HCT116 (cell line): ENCODE results near the gene AKAP13. TPM values are rescaled to one million over a fixed set of nuclear protein-coding genes. Genes with fewer than 3 reads are reported as not detected.

Source experiments
- ATAC-seq: fragments of 200-7000 bp; cut with Tn5 transposase; 2 replicates; pipeline ENCODE4 v1.9.1; 2020; ENCODE audit warnings: mild to moderate bottlenecking, moderate library complexity
- BruUV-seq: library from RNA; stranded (reverse); fragments of 400-500 nt; replicated peaks from 2 replicates; lab custom pipeline; 2021; lab: Mats Ljungman, UMichigan
- CTCF ChIA-PET: fragments of 300-600 bp; sonication (Branson Sonifier 250); formaldehyde crosslinking; loops from one replicate; lab custom pipeline; 2021; ENCODE audit warnings: antibody characterized with exemption; lab: Charles Lee
- POLR2A ChIA-PET: fragments of 300-600, 350-600 bp; sonication (Branson Sonifier 250); formaldehyde crosslinking; loops from one replicate; lab custom pipeline; 2021; ENCODE audit warnings: antibody characterized with exemption; lab: Charles Lee
- RAD21 ChIA-PET, 2 experiments: fragments of 300-600 bp; sonication (Branson Sonifier 250); formaldehyde crosslinking; loops; one replicate each; lab custom pipeline; 2023; ENCODE audit warnings: low total read pairs in 2 of 2; ENCODE audit not compliant: uncharacterized antibody in 2 of 2, unreplicated experiment in 2 of 2, low non-redundant PET in 1 of 2; lab: Charles Lee
- DNase-seq: peaks from one replicate; pipeline ENCODE4 v3.0.0-alpha.2; 2010; ENCODE audit warnings: low read depth, low spot score
- H2AFZ ChIP-seq: fragments of 200-600 bp; shearing (Covaris generic), sonication (generic); 2 replicates; pipeline ENCODE4 v1.6.1; 2017; ENCODE audit warnings: low read depth, mixed run types, mixed read lengths, antibody characterized with exemption, low read length; ENCODE audit not compliant: poor library complexity, severe bottlenecking
- H3K27ac ChIP-seq: 2 replicates; pipeline ENCODE4 v1.5.1; 2012; ENCODE audit warnings: low read depth, low read length
- H3K27me3 ChIP-seq: fragments of 200-600 bp; sonication (generic); 2 replicates; pipeline ENCODE4 v1.6.1; 2016; ENCODE audit warnings: mixed run types, low read length, mixed read lengths; ENCODE audit not compliant: insufficient read depth
- H3K36me3 ChIP-seq, 2 experiments: fragments of 200-500 bp in 1 of 2; fragments of 200-600 bp in 1 of 2; sonication (Bioruptor generic) in 1 of 2; sonication (generic) in 1 of 2; 2 replicates each; pipeline versions ENCODE4 v1.5.1 to v1.6.1; 2014 to 2016; ENCODE audit warnings: low read length in 2 of 2, inconsistent platforms in 1 of 2, mixed read lengths in 1 of 2, mixed run types in 1 of 2; ENCODE audit not compliant: insufficient read depth in 2 of 2, control insufficient read depth in 1 of 2
- H3K4me1 ChIP-seq, 2 experiments: fragments of 200-600 bp in 1 of 2; sonication (generic) in 1 of 2; 2 replicates each; pipeline versions ENCODE4 v1.5.1 to v1.6.1; 2012 to 2017; ENCODE audit warnings: low read length in 2 of 2, inconsistent platforms in 1 of 2, mild to moderate bottlenecking in 1 of 2, mixed read lengths in 1 of 2, mixed run types in 1 of 2, moderate library complexity in 1 of 2; ENCODE audit not compliant: insufficient read depth in 2 of 2, control insufficient read depth in 1 of 2
- H3K4me2 ChIP-seq: fragments of 200-600 bp; sonication (generic); 2 replicates; pipeline ENCODE4 v1.6.1; 2017; ENCODE audit warnings: mixed run types, low read length, mixed read lengths
- H3K4me3 ChIP-seq, 2 experiments: fragments of 200-600 bp in 1 of 2; sonication (generic) in 1 of 2; replicated peaks in 1 of 2; 2 replicates each; pipeline ENCODE4 v1.5.1; 2011 to 2016; ENCODE audit warnings: low read length in 2 of 2, control low read depth in 1 of 2, low read depth in 1 of 2, mild to moderate bottlenecking in 1 of 2, mixed read lengths in 1 of 2, mixed run types in 1 of 2
- H3K79me2 ChIP-seq: fragments of 200-600 bp; sonication (generic); 2 replicates; pipeline ENCODE4 v1.6.1; 2017; ENCODE audit warnings: mild to moderate bottlenecking, mixed run types, low read length, moderate library complexity, mixed read lengths; ENCODE audit not compliant: insufficient read depth
- H3K9ac ChIP-seq: fragments of 200-600 bp; sonication (generic); 2 replicates; pipeline ENCODE4 v1.6.1; 2016; ENCODE audit warnings: low read length, mixed read lengths
- H3K9me2 ChIP-seq: fragments of 200-600 bp; sonication (generic), shearing (Covaris generic); 2 replicates; pipeline ENCODE4 v1.6.1; 2017; ENCODE audit warnings: mixed run types, mild to moderate bottlenecking, moderate library complexity; ENCODE audit not compliant: insufficient read depth
- H3K9me3 ChIP-seq, 2 experiments: fragments of 200-500 bp in 1 of 2; fragments of 200-600 bp in 1 of 2; sonication (Bioruptor generic) in 1 of 2; sonication (generic) in 1 of 2; 2 replicates each; pipeline ENCODE4 v1.6.1; 2014 to 2017; ENCODE audit warnings: low read length in 2 of 2, mixed read lengths in 2 of 2, inconsistent platforms in 1 of 2, low read depth in 1 of 2, mild to moderate bottlenecking in 1 of 2, mixed run types in 1 of 2, moderate library complexity in 1 of 2; ENCODE audit not compliant: control insufficient read depth in 1 of 2, insufficient read depth in 1 of 2
- H4K20me1 ChIP-seq: fragments of 200-600 bp; sonication (generic), shearing (Covaris generic); 2 replicates; pipeline ENCODE4 v1.6.1; 2017; ENCODE audit warnings: mixed run types, mild to moderate bottlenecking, moderate library complexity; ENCODE audit not compliant: insufficient read depth
- ATF3 ChIP-seq: IDR thresholded peaks from 2 replicates; pipeline ENCODE4 v1.6.1; 2012
- CEBPB ChIP-seq: IDR thresholded peaks from 2 replicates; pipeline ENCODE4 v1.6.1; 2012; ENCODE audit warnings: low read depth
- EGR1 ChIP-seq: IDR thresholded peaks from 2 replicates; pipeline ENCODE4 v1.6.1; 2012; ENCODE audit warnings: low read depth
- ELF1 ChIP-seq: IDR thresholded peaks from 2 replicates; pipeline ENCODE4 v1.6.1; 2012; ENCODE audit warnings: low read depth, borderline replicate concordance
- JUND ChIP-seq: IDR thresholded peaks from 2 replicates; pipeline ENCODE4 v1.6.1; 2012
- MAX ChIP-seq: IDR thresholded peaks from 2 replicates; pipeline ENCODE4 v1.6.1; 2012
- POLR2AphosphoS5 ChIP-seq: IDR thresholded peaks from 2 replicates; pipeline ENCODE4 v1.6.1; 2011; ENCODE audit warnings: mild to moderate bottlenecking, low read depth, low read length, moderate library complexity
- REST ChIP-seq: IDR thresholded peaks from 2 replicates; pipeline ENCODE4 v1.6.1; 2012; ENCODE audit warnings: low read depth
- YY1 ChIP-seq: IDR thresholded peaks from 2 replicates; pipeline ENCODE4 v1.6.1; 2011; ENCODE audit warnings: low read length, low read depth, moderate library complexity, mild to moderate bottlenecking; ENCODE audit not compliant: insufficient replicate concordance; ENCODE audit errors: extremely low read depth
- ZNF274 ChIP-seq: fragments of 200-500 bp; sonication (Bioruptor generic); IDR thresholded peaks from 2 replicates; pipeline ENCODE4 v1.6.1; 2014; ENCODE audit warnings: mild to moderate bottlenecking, low read depth, low read length, inconsistent platforms
- intact Hi-C: fragments of 100-400 bp; cut with micrococcal nuclease; formaldehyde crosslinking; loops from 2 replicates; pipeline ENCODE4 v1.10.0; 2022
- total RNA-seq: library from RNA; stranded (reverse); gene quantifications from one replicate; pipeline ENCODE4 v1.2.1, GENCODE V29; 2021; ENCODE audit not compliant: unreplicated experiment

The AKAP13 gene
- total RNA-seq, 1 experiment from 2014 or later: 43.1 TPM

GRCh38 chr15:85718271-85718971 lies 338.0 kb downstream of the AKAP13 start:
- CTCF ChIA-PET: no interaction called here
- peaks cover 8 to 17% of the 10 kb centered on the region in 2 experiments; a peak in 3 of 4 replicates for H3K36me3 ChIP-seq

More at GRCh38 chr15:85718271-85718971, 338.0 kb downstream of the AKAP13 start:
- no peak overlapping the region for H3K27ac ChIP-seq
- no peaks in the 10 kb centered on the region for H3K27me3 ChIP-seq
- H2AFZ ChIP-seq: no peak overlapping the region
- DNase-seq (no peak), ATAC-seq (no peak)
- POLR2A ChIA-PET: no interaction called here
- RAD21 ChIA-PET: no interaction called here
- no peaks in the 10 kb centered on the region for H3K79me2 ChIP-seq
- no TSS peak for BruUV-seq
- no peaks in the 10 kb centered on the region for H3K4me1 ChIP-seq
- H4K20me1 ChIP-seq: no peaks in the 10 kb centered on the region
- no peak overlapping the region for H3K4me3 ChIP-seq
- intact Hi-C loops: no loop called here
- H3K9ac ChIP-seq: no peak overlapping the region
- H3K4me2 ChIP-seq: no peak overlapping the region
- no peaks in the 10 kb centered on the region for H3K9me2 ChIP-seq
- no peaks in the 10 kb centered on the region for H3K9me3 ChIP-seq
- TF ChIP-seq EGR1 (no peak), ATF3 (no peak), YY1 (no peak), REST (no peak), JUND (no peak), POLR2AphosphoS5 (no peak), ELF1 (no peak), CEBPB (no peak), ZNF274 (no peak), MAX (no peak)
- TF ChIP-seq, all 23 proteins: peak for 0
